Adipose tissue (tissue), 3 donors: ENCODE results near the gene MITF. TPM values are rescaled to one million over a fixed set of nuclear protein-coding genes. Genes with fewer than 3 reads are reported as not detected.
"Not testable (repeated sequence)": the region's sequence is repeated elsewhere in the genome, so short reads cannot be mapped to it uniquely, and the experiment has no call there.

Experiments
- H3K27ac ChIP-seq: one replicate; pipeline ENCODE4 v1.5.1; 2013; ENCODE audit warnings: low read depth, low read length
- WGBS, 3 donors: extraction: QIAGEN DNeasy Blood & Tissue Kit; methylation state at CpG; one replicate each; pipeline ENCODE4 v1.1.7; 2013; 5-methylcytosine and 5-hydroxymethylcytosine counted together
- polyA plus RNA-seq, 3 donors: library from polyadenylated mRNA; stranded (reverse); fragments of 200-250 nt; gene quantifications; one replicate each; pipeline ENCODE4 v1.2.3, GENCODE V29; 2013
- donor health status: healthy with polysubstance abuse.
- donor health status: Bipolar disorder and iron deficiency.
- donor health status: healthy.

Gene MITF
- polyA plus RNA-seq, 3 donors, result 1.6 to 13.3 (median 7.3) TPM

DNA sequence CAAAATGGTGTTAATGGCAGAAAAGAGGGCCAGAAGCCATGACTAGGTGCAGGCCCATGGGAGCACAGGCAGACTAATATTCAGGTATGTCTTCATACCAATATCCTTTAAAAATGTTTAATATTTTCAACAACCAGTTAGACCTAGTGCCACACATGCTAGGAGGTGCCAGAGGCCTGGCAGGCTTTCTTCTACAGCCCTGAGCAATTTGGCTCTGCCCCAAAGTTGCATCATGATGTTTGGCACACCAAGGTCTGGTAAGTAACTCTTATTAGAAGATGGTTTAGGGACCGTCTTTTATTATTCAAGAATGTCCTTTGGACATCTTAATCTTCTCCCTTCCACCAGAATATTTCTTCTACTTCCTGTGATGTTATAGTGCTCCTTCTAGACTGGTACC lies 34.8 kb downstream of the MITF start:
- H3K27ac ChIP-seq, result no peak overlapping the region
- 79 to 87% (median 80%) methylated on average over 1 of the region's 1 CpG for WGBS, 3 donors

- 94 to 96% (median 96%) methylated on average over 3 of the region's 3 CpGs for WGBS, 3 donors
- H3K27ac ChIP-seq, result no peak overlapping the region
These were observed 36.5 kb downstream of the MITF start for GRCh38 chr3:69775751-69776150.

DNA sequence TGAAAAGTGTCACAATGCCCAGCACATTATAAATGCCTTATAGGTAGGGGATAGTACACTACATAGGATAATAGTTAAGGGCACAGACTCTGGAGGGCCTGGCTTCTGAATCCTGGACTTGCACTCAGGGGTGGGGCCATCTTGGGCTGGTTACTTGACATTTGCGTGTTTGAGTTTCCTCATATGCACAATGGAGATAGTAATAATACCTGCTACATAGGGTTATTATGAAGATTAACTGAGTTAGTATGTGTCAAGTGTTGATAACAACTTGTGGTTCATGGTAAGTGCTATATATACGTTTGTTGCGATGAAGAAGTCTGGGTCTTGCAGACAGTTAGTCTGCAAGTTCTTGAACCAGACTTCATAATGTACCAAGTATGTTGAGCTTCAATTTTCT lies 37.0 kb downstream of the MITF start:
- 93 to 94% (median 94%) methylated on average over 3 of the region's 3 CpGs for WGBS, 3 donors
- no peak overlapping the region for H3K27ac ChIP-seq

DNA sequence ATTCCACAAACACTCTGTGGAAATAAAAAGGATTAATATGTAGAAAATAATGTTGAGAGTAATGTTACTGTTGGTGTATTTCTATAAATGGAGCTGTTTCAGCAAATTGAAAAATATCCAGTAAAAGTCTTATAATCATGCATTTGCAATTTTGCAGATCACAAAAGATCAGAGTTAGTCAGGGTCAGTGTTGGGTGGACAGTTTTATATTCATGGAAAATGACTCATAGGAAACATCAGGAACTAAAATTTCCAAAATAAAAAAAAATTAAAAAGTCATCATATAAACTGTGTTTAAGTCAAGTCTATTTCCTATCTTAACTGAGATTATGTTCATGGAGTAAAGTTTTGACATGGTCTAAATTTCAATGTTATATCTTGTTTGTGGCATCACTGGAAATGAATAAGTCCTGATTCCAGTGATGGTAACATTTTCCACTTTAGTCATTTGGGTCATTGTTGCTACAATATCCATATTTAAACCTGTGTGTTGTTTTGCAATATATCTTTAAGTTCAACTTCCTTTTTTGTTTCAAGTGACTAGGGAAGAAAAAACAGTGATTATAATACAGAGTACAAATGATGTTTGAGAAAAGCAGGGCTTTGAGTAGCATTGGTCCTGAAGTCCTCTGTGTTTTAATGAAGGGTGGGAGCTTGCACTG lies 37.8 kb downstream of the MITF start:
- H3K27ac ChIP-seq, result no peak overlapping the region

DNA sequence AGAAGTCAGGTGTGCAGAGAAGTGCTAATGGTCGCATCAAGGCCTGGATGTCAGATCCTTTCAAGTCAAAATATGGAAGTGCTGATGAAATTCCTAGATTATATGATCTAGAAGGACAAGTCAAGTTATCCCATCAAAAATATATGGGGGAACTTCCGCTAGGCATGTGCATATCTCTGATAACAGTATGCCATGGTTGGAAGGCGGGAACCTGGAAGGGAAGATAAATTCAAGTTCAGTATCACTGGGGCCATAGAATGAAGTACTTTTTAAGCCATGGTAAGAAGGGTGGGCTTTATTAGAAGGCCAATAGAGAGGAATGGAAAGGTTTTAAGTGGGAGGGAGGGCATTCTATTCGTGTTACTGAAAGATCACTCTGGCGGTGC lies 38.3 kb downstream of the MITF start:
- 89 to 96% (median 95%) methylated on average over 5 of the region's 5 CpGs for WGBS, 3 donors

DNA sequence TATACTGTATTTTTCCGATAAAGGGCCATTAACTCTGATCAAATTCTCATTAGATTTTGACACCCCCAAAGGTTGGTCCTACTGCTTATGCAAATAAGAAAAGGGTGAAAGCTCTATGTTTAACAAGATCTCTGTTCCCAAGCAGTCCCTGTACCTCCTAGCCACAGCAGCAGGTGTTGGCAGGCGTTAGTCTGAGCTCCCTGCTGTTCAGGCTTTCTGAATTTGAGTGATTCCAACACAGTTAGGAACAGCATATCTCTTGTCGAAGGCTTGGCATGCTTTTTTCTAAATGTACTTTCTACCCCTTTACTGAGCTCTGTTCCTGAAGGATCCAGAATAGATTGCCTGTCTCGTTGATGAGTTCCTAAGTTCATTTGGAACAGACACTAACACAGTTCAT lies 42.3 kb downstream of the MITF start:
- no peak overlapping the region for H3K27ac ChIP-seq
- WGBS, 3 donors, result 71 to 86% (median 80%) methylated on average over 4 of the region's 4 CpGs

More for the DNA sequence above, 38.3 kb downstream of the MITF start:
- H3K27ac ChIP-seq, result no peak overlapping the region

DNA sequence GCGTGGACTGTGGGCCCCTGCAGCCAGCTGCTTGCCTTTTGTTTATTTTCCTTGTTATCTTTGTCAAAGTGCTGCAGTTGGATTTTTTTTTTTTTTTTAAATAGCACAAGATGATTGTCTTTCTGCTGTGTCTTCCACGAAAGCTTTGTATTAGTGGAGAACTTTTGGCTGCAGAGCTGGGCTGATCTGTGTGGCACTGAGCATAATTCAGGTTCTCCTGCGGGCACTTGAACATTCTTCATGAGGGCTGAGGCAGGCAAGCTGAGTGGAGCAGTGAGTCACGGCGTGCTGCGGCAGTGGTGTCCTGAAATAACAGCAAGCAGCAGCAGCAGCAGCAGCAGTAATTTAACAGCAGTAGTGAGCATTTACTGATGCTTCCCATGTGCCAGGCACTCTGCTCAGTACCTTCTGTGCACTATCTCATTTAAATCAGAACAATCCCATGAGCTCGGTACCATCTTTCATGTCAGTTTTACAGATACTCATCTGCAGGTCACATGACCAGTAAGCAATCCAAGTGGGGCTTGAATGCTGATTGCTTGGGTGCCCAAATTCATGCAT lies 45.8 kb downstream of the MITF start:
- H3K27ac ChIP-seq, result no peak overlapping the region

GRCh38 chr3:69785769-69786320 lies 46.6 kb downstream of the MITF start:
- H3K27ac ChIP-seq, result no peak overlapping the region
- WGBS, 3 donors, result 72 to 92% (median 85%) methylated on average over 3 of the region's 3 CpGs

More for the DNA sequence above, 45.8 kb downstream of the MITF start:
- 41 to 73% (median 66%) methylated on average over 7 of the region's 7 CpGs for WGBS, 3 donors

DNA sequence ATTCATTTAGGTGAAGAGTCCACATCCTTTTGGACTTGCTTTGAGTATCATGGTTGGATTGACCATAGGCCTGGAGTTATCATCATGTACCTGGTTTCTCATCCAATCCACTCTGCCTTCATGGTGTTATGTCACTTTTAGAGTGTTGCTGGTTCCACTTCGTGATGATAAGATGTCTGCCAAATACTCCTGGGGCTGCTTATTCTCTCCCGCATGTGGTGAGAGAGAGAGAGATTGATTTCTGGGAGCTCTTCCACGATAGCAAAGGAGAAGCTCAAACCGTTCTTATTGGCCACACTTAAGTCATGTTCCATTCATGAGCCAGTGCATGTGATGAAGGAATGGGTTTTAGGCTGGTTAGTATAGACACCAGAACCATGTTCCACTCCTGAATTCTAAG lies 47.6 kb downstream of the MITF start:
- no peak overlapping the region for H3K27ac ChIP-seq
- 48 to 67% (median 61%) methylated on average over 4 of the region's 4 CpGs for WGBS, 3 donors

DNA sequence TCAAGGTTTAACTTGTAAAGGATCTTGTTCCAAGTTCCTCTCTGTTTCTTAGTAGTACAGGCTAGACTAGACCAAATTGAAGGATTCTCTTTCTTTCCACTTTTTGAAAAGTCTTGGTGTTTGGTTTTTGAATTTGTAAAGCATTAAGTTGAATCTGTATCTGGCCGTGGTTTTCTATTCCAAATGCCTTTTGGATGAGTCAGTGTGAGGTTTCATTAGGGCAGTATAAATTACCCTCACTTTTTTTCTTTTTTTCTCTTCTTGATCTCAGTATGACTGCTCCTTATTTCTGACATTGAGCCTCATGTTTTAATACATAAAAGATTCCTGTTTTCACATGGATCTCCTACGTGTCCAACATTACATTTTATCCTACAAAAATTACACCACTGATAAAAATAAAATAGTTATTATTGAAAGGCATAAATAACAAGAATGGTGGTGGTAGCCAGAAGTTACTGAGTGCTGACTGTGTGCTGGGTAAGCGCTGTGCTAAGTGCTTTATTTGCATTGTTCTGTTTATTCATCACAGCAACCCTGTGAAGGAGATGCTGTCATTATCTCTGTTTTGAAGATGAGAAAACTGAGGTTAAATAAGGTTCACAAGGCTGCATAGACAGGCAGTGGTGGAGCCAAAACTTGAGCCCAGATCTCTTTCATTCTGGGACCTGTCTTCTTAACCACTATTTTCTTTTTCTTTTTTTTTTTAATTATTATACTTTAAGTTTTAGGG lies 48.3 kb downstream of the MITF start:
- H3K27ac ChIP-seq, result no peak overlapping the region
- WGBS, 3 donors, result 44 to 75% (median 59%) methylated on average over 3 of the region's 3 CpGs

GRCh38 chr3:69791106-69791505 lies 51.8 kb downstream of the MITF start:
- no peak overlapping the region for H3K27ac ChIP-seq
- WGBS, 3 donors, result 14 to 71% (median 19%) methylated on average over 6 of the region's 6 CpGs

GRCh38 chr3:69791919-69792399 lies 52.7 kb downstream of the MITF start:
- no peak overlapping the region for H3K27ac ChIP-seq
- 19 to 47% (median 21%) methylated on average over 3 of the region's 3 CpGs for WGBS, 3 donors

GRCh38 chr3:69796126-69796525 lies 56.9 kb downstream of the MITF start:
- WGBS, 3 donors, result 89 to 94% (median 94%) methylated on average over 3 of the region's 4 CpGs
- H3K27ac ChIP-seq, result not testable (repeated sequence)

DNA sequence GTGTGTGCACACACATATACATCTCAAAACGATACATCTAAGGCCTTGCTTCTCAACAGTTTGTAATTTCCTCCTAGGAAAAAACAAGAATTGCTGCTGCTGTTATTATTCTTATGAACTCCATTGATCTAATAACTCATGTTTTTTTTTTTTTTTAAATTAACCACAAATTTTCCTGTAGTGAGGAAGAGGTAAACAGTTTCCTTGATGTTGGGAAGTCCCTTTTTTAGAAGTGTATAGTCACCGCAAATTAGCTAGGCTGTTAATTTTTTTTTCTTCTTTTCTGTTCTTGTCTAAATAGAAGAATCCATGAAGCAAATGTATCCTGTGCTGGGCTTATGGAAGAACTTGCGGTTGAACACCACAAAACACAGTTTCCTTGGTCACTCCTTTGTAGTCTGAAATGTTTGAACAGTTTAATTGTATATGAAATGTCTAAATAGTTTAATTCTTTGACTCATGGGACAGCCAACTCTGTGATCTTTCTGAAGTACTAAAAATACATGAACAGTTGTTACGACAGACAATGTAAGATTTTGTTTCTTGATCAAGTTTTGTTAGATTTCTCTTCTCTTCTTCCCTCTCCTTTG lies 64.5 kb downstream of the MITF start:
- WGBS, 3 donors, result 65 to 96% (median 75%) methylated on average over 4 of the region's 4 CpGs
- H3K27ac ChIP-seq, result no peak overlapping the region

DNA sequence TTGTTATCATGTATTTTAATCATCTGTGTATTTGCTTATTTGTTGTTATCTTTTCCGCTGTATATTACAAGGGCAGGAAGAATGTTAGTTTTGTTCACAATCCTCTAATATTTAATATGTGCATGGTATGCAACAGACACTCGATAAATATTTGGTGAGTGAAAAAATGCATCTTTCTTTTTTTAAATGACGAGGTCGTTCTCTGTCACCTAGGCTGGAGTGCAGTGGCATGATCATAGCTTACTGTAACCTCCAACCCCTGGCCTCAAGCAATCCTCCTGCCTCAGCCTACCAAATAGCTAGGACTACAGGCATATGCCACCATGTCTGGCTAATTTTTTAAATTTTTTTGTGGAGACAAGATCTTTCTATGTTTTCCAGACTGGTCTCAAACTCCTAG lies 66.2 kb downstream of the MITF start:
- WGBS, 3 donors, result 86 to 98% (median 94%) methylated on average over 4 of the region's 4 CpGs
- H3K27ac ChIP-seq, result no peak overlapping the region

DNA sequence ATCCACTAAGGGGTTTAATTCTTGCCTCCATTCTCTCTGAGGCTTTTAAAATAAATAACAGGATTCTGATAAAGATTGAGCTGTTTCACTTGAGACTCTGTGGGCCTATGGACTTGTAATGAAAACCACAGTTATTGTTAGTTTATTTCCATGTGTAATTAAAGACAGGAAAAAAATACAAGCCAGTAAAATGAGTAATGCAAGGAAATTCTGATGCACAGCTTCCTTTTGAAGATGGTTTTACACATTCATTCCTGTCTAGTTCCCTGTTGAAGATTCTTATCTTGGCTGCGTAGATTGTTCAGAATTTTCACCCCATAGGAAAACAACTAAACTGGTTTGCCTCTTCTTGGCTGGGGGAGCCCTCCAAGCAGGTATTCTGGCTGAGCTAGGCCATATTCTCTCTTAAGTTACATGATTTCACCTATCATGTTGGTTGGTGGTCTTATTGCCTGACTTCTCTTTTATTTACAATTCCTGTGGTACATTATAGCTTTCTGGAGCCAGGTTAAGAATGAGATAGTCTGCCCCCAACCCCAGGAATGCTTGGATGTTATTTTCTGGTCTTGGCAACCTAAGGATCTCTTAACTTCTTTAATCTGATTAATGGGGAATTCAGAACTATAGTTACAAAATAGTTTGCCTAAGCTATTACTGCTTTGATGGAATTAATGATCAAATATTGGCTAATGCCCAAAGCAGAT lies 67.6 kb downstream of the MITF start:
- WGBS, 3 donors, result 84 to 91% (median 90%) methylated on average over 1 of the region's 1 CpG

DNA sequence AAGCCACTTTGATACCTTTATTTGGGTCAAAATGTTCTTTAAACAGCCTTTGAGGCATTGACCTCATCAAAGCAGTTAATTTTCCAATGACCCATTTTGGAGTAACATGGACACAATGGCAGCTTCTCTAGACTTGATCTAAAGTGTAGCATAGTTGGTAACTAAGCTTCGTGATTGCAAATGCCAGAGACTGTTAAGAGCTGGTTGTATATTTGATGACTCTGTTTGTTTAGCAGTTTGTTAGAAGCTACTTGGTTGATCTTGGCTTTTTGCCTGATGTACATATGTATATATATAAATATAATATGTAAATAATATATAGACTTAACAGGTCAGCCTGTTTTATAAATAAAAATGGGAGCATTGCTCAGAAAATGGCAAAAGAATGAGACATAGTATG lies 68.4 kb downstream of the MITF start:
- WGBS, 3 donors, result 72 to 97% (median 87%) methylated on average over 1 of the region's 1 CpG
- H3K27ac ChIP-seq, result no peak overlapping the region

More for the DNA sequence above, 67.6 kb downstream of the MITF start:
- no peak overlapping the region for H3K27ac ChIP-seq

GRCh38 chr3:69809076-69809835 lies 70.0 kb downstream of the MITF start:
- 95 to 100% (median 95%) methylated on average over 1 of the region's 1 CpG for WGBS, 3 donors
- no peak overlapping the region for H3K27ac ChIP-seq
